SK-N-DZ (cell line): ENCODE measurements around the gene LSM4. TPM values are rescaled to one million over a fixed set of nuclear protein-coding genes. Genes with fewer than 3 reads are reported as not detected.
"Not testable (repeated sequence)": the region's sequence is repeated elsewhere in the genome, so short reads cannot be mapped to it uniquely, and the experiment has no call there.

ENCODE experiments used
- DNase-seq: peaks from one replicate; pipeline ENCODE4 v3.0.0-alpha.2; 2015; ENCODE audit warnings: low spot score
- polyA plus RNA-seq, 2 experiments: library from polyadenylated mRNA; depleted of rRNA; stranded (reverse); fragments of >200 nt; gene quantifications; 2 replicates each; pipeline ENCODE4 v1.2.3, GENCODE V29; 2014

Gene LSM4
- 531 and 764 TPM in 2 replicates for polyA plus RNA-seq (2014; cell fraction: cytosol; rRNA removed)
- 542 and 583 TPM in 2 replicates for polyA plus RNA-seq (2014; cell fraction: nucleus; rRNA removed)

DNA sequence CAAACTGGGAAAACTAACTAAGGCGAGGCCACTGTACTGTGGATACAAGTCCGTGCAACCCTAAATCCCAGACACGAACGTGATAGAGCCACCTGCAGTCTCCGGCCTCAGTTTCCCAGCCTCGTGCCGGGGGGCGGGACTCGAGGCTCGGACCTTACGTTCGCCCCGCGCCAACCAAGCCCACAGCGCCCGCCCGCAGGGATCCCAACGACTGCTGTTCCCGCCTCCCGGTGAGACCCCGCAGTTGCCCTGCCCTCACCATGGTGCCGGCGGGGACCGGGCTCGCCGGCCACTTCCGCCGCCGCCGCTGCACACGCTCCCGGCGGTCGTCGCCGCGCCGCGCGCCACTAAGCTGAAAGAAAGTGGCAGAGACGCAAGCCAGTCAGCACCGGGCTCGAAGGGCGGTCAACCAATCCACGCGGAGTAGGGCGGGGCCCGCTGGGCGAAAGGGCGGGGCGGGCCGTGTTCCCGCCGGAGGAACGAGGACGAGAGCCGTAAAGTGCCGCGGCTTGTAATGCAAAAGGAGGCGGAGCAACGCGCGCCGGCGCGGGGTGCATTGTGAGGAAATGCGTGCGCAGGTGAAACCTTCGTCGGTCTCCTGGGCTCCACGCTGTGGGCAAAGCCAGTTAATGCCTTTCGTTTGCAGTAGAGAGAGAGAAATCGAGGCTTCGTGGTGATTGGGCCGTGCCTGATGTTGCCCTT, at the start of gene LSM4:
LSM4 (minus strand) TSS at position 318 of the 702 bp plus-strand sequence; CDS start at position 262, 56 bp downstream.
- peak; percentile 97 for DNase-seq

DNA sequence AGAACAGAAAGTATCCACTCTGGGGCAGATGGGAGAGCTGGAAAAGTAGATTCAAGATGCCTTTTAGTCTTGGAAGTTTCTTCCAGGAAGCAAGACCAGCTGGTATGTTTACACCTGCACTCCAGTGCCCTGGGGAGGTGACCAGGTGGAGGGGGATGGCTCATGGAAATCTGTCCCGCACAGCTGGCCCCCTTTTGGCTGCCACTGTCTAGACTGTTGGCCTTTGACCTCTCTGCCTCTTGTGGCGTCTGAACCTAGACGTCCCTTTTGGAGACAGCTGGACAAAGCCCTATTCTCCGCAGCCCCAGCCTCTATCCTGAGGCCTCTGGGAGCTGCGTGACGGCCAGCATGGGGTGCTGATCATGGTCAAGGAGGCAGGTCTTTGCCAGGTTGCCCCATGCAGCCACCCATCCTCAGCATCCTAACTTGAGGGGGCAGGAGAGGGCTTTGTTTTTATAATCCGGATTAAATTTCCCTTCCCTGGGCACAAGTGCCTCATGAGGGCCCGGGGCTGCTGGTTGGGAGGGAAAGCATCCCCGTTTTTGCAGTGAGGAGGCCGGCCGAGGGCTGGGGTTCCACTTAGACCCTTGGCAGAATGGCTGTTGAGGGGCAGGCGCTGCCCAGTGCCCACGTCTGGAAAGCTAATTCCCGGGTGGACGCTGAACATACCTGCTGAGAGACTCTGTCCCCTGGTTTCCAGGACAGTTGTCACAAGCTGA, 45.8 kb upstream of the LSM4 start:
- DNase-seq: no peak

DNA sequence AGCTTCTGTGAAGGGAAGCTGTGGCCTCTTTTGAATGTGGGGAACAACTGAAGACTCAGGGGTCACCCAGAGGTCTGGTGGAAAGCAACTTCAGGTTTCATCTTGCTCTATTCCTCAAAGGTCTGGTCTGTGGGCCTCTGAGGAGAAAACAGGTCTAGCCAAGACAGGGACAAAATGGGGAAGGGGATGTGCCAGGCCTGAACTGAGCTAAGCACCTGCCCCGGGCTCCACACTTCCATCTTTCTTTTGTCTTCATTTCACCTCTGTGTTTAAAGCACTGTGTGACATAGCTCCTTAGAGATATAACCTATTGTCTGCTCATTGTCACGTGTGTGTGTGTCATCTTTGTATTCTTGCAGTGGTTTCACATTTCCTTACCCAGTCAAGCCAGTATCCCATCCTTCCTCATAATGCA, 43.2 kb upstream of the LSM4 start:
- DNase-seq: no peak

DNA sequence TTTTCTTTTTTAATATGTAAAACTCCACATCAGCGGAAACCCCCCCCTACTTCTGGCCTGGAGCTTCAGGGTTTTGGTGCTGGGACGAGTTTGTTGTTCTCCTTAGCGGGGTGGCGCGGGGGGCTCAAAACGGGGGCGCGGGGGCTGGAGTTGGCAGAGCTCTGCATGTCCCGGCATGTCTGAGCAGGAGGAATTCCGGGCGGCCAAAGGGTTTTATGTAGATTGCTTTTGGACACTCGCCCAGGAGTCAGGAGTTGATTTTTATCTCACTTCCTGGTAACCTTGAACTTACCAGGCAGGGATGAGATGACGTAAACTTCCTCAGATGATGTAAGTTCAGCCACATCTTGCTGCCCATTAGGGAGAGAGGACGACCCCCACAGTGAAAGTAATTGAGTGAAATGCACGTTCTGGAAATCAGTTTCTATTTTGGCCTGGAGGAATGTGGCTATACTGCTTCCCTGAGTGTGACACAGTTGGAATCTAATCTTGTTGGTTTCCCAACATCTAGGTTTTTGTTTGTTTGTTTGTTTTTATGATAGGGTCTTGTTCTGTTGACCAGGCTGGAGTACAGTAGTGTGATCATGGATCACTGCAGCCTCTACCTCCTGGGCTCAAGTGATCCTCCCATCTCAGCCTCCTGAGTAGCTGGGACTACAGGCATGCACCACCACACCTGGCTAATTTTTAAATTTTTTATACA, 42.1 kb upstream of the LSM4 start:
- DNase-seq: peak; percentile 60

DNA sequence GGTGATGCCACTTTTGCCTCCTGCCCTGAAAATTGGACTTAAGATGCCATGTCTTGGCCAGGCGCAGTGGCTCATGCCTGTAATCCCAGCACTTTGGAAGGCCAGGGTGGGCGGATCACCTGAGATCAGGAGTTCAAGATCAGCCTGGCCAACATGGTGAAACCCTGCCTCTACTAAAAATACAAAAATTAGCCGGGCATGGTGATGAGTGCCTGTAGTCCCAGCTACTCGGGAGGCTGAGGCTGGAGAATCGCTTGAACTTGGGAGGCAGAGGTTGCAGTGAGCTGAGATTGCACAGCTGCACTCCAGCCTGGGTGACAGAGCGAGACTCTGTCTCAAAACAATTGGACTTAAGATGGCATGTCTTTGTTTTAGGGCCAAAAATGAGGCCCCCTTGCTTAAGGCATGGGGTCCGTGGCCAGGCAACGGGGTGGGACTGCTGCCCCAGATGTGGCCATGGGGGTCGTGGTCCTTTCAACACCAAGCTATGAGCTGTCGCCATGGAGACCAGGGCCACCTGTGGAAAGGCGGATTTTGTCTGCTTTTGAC, 41.5 kb upstream of the LSM4 start:
- not testable (repeated sequence) for DNase-seq

DNA sequence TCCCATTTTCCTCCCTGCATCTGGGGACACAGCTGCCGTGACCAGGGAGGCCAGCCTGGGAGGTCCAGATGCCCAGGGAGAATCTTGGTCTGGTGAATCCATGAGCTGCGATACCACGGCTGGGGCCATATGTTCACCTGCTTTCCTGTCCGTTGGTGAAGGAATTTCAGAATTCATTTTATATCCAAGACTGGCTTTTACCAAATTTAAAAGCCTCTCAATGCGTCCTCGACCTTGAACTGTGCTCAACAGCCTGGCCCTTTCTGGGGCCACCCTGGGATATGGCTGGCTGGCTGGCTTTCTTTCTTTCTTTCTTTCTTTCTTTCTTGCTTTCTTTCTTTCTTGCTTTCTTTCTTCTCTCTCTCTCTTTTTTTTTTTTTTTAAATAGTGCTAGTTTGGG, 40.9 kb upstream of the LSM4 start:
- DNase-seq: no peak

DNA sequence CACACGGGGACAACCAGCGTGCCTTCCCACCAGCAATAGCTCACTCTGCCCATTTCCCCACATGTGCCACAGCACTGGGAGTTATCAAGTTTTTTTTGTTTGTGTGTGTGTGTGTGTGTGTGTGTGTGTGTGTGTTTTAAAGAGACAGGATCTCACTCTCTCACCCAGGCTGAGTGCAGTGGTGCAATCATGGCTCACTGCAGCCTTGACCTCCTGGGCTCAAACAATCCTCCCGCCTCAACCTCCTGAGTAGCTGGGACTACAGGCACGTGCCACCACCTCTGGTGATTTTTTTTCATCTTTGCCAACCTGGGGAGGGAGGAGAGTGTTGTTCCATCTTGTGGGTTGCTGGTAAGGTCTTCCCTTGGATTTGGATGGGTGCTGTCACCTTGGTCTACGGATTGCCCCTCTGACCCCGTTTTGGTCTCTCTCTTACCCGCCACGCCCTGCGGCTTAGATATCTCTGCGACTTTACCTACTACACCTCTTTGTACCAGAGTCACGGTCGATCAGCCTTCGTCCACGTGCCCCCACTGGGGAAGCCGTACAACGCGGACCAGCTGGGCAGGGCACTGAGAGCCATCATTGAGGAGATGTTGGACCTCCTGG, 40.2 kb upstream of the LSM4 start:
- DNase-seq: no peak

DNA sequence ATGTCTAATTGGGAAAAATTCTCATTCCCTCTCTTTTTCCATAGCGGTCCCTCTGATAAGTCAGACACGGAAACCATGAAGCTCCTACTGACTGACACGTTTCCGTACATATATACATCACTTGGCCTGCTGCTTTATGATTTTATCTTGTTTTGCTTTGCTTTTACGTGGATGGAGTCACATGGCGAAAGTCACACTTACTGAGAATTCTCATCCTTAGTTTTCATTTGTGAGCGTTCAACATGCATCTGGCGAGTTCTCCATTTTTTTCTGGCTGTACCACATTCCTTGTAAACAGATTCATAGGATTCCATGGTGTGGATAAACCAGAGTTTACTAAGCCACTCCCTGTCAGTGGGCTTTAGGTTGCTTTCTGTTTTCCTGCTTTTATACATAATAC, 38.8 kb upstream of the LSM4 start:
- DNase-seq: no peak

DNA sequence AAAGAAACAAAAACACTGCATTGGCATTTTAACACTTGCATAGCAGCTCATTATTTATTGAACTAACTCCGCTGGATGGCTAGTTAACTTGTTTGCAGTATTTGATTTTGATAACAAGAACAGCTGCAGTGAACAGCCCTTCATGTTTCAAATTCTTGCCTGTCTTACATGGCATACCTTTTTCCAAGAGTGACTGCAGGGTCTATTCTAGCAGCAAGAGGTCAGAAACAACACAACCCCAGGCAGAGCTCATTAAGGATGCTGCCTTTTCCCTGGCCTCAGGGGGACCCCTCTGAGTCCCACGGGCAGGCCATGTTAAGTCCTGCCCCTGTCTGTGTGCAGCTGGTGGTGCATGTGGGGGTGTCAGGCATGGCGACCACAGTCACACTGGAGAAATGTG, 34.2 kb upstream of the LSM4 start:
- DNase-seq: no peak

DNA sequence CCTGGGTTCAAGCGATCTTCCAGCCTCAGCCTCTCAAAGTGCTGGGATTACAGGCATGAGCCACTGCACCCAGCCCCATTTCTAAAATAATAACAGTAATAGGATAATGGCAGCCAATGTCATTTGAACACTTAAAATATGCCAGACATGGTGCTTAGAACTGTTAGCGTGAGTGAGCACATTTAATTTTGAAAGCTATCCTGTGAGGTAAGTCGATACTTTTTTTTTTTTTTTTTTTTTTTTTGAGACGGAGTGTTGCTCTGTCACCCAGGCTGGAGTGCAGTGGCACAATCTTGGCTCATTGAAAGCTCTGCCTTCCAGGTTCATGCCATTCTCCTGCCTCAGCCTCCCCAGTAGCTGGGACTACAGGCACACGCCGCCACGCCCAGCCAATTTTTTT, 31.9 kb upstream of the LSM4 start:
- not testable (repeated sequence) for DNase-seq

DNA sequence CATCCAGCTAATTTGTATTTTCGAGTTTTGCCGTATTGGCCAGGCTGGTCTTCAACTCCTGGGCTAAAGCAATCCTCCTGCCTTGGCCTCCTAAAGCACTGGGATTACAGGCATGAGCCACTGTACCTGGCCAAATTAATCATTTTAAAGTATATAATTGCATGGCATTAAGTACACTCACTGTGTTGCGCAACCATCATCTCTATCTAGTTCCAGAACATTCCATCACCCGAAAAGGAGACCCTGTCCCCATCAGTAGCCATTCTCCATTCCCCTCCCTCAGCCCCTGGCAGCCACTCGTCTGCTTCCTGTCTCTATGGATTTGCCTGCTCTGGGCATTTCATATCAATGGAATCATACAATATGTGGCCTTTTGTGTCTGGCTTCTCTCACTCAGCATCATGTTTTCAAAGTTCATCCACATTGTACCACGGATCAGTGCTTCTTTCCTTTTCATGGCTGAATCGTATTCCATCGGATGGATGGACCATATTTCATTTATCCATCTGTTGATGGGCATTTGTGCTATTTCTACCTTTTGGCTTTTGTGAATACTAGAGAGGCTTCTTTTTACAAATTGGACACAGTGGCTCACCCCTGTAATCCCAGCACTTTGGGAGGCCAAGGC, 30.6 kb upstream of the LSM4 start:
- DNase-seq: no peak

DNA sequence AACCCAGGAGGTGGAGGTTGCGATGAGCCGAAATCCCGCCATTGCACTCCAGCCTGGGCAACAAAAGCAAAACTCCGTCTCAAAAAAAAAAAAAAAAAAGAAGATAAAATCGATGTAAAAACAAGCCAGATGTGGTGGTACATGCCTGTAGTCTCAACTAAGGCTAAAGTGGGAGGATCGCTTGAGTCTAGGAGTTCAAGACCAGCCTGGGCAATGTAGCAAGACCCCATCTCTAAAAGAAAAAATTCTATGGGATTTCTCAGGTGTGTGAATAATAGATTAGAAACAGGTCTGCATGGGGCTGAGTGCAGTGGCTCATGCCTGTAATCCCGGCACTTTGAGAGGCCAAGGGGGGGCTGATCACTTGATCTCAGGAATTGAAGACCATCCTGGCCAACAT, 28.7 kb upstream of the LSM4 start:
- DNase-seq: no peak

DNA sequence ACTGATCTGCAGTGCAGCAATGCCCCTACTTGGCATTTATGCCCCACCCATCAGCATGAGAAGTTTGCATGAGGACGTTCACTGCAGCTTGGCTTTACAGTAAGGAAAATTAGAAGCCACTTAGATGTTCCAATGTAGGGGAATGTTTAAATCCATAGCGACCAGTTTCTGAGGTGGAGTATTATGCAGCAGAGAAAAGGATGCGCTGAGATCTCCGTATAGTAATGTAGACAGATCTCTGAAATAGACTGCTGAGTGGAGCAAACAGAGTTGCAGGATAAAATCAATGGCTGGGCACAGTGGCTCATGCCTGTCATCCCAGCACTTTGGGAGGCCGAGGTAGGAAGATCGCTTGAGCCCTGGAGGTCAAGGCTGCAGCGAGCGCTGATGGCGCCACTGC, 27.6 kb upstream of the LSM4 start:
- DNase-seq: no peak

DNA sequence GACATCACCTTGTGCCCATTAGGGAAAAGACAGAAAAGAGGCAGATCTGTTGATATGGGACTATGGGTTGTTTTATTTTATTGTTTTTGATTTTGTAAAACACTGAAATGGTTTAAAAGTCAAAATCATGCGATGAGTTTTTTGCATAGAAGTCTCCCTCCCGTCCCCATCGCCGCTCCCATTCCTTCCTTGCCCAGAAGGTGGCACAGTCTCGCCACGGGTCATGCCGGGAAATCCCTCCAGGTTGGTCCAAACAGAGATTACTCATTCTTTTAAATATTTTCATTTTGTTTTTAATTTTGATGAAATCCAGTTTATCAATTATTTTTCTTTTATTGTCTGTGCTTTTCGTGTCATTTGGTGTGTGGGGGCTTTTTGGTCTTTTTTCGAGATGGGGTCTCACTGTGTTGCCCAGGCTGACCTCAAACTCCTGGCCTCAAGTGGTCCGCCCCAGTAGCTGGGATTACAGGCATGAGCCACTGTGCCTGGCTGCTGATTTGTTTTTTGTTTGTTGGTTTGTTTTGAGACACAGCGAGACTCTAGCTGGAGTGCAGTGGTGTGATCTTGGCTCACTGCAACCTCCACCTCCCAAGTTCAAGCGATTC, 26.8 kb upstream of the LSM4 start:
- DNase-seq: no peak

DNA sequence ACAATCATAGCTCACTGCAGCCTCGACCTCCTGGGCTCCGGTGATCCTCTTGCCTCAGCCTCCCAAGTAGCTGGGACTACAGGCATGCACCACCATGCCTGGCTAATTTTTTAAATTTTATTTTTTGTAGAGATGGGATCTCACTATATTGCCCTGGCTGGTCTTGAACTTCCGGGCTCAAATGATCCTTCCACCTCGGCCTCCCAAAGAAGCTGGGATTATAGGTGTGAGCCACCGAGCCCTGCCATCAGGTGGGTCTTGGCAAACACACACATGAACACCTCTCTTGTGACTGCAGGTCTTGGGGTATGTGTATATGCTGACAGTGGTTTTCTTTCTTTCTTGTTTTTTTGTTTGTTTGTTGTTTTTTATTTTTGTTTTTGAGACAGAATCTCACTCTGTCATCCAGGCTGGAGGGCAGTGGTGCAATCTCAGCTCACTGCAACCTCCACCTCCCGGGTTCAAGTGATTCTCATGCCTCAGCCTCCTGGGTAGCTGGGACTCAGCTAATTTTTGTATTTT, 26.0 kb upstream of the LSM4 start:
- not testable (repeated sequence) for DNase-seq

DNA sequence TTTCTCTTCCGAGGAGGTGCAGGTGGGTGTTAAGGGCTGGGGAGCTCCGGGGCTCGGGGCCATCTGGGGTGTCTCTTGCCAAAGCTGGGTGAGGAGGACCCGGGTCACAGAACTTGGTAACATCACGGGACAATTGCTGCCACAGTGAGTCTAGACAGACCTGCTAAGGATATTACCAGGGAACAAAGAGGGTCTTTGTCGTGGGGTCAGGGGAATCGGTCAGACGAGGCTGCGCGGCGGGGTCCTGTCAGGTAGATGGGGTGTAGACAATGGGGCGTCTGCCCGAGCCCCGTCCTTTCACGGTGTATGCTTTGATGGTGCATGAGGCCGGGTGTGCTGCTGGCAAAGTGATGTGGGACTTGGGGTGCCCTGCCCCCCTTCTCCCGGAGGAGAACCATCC, 25.3 kb upstream of the LSM4 start:
- DNase-seq: no peak

DNA sequence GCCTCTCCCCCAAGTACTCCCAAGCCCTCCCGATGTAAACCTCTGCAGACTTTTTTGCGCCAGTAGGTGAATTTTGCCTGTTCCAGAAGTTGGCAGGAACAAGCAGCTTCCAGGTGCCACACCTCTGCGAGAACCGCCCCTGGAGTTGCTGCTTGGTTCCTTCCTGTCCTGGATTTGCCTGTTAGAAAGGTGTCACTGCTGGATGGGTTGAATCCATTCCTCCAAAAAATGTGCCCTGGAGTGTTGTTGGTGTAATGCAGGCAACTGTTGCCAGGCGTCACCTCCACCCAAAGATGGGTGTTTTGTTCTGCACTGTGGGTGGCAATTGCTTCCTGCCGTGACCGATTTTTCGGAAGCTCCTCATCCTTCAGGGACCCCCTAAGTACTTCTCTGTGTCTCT, 23.2 kb upstream of the LSM4 start:
- DNase-seq: no peak

DNA sequence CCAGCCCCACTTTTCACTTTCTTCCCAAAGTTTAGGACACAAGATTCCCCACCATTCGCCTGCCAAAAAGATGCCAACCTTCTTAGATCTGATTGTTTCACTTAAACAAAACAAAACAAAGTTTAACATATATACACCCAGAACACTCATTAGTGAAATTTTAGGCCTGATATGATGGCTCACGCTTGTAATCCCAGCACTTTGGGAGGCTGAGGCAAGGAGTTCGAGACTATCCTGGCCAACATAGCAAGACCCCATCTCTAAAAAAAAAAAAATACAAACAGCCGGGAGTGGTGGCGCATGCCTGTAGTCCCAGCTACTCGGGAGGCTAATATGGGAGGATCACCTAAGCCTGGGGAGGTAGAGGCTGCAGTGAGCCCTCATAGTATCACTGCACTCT, 22.4 kb upstream of the LSM4 start:
- no peak for DNase-seq

DNA sequence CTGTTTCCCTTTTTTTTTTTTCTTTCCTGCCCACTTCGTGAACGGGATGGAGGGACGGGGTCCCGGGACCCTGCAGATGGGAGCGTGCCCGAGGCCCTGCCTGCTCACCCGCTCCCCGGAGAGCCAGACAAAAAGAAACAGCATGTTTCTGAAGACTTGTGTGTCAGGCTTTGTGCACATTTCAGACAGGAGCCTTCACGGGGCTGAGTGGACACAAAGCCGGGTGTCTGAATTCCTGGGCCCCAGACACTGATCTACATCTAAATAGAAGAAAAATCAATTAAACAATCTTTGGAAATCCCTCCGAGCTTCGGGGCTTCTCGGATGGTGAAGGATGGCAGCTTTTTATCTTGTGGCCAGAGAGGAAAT, 21.7 kb upstream of the LSM4 start:
- no peak for DNase-seq

DNA sequence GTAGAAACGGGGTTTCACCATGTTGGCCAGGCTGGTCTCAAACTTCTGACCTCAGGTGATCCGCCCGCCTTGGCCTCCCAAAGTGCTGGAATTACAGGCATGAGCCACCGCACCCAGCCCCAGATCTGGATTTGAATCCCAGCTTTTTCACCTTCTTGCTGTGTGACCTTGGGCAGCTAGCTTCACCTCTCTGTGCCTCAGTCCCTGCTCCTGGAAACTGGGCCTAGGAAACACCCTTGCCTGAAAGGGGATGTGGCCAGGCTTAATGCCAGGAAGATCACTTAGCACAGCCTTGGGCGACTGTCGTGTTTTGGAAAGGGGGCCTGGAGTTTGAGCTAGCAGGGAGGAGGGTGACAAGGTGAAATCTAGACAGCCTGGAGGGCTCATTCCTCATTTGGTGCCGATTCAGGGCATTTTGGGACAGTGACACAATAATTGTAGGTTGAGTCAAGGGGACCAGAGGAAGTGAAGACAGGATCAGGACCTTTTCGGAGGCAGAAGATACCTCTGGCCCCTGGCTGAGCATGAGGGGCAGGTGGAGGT, 19.3 kb upstream of the LSM4 start:
- DNase-seq: no peak
